GM12892 (cell line): ENCODE data around the gene GRIN2C.

Experiments used
- DNase-seq: peaks from one replicate; pipeline ENCODE4 v3.0.0; 2011; ENCODE audit not compliant: insufficient read length
- FAIRE-seq: peaks from 2 replicates; lab custom pipeline; 2011; peaks lifted over from hg19 to GRCh38; lab: Jason Lieb, UNC
- POLR2A ChIP-seq: IDR thresholded peaks from 2 replicates; pipeline ENCODE4 v1.6.1; 2011; ENCODE audit warnings: low read depth, low read length, control low read depth
- POLR2AphosphoS5 ChIP-seq: IDR thresholded peaks from 2 replicates; pipeline ENCODE4 v1.6.1; 2011; ENCODE audit warnings: low read depth, low read length, control low read depth
- TAF1 ChIP-seq: IDR thresholded peaks from 2 replicates; pipeline ENCODE4 v1.6.1; 2011; ENCODE audit warnings: low read depth, mild to moderate bottlenecking, control low read depth, low read length, borderline replicate concordance

GRIN2C gene

GRCh38 chr17:74796211-74796610 is 63.5 kb downstream of the GRIN2C start:
- no peak for TF ChIP-seq POLR2A
- TF ChIP-seq POLR2AphosphoS5, result no peak
- no peak for TF ChIP-seq TAF1
- FAIRE-seq, result no peak
- no peak for DNase-seq

GRCh38 chr17:74795327-74796020 is 64.2 kb downstream of the GRIN2C start:
- TF ChIP-seq POLR2A, result no peak
- no peak for TF ChIP-seq POLR2AphosphoS5
- TF ChIP-seq TAF1, result no peak
- FAIRE-seq (no peak), DNase-seq (no peak)

GRCh38 chr17:74792586-74793105 is 67.0 kb downstream of the GRIN2C start:
- DNase-seq (no peak), FAIRE-seq (no peak)
- TF ChIP-seq POLR2A (no peak), POLR2AphosphoS5 (no peak), TAF1 (no peak)
